Endodermal cell (in vitro differentiated cells): ENCODE results near the gene BRMS1. TPM values are rescaled to one million over a fixed set of nuclear protein-coding genes. Genes with fewer than 3 reads are reported as not detected.

Source experiments
- DNase-seq: peaks from one replicate; pipeline ENCODE4 v3.0.0-alpha.2; 2017
- H3K27ac ChIP-seq: 2 replicates; pipeline ENCODE4 v1.5.1; 2013; ENCODE audit warnings: mild to moderate bottlenecking, low read depth, low read length, moderate library complexity
- H3K27me3 ChIP-seq: 2 replicates; pipeline ENCODE4 v1.6.1; 2013; ENCODE audit warnings: mild to moderate bottlenecking, low read length, moderate library complexity; ENCODE audit not compliant: insufficient read depth, control insufficient read depth, poor library complexity, severe bottlenecking
- H3K36me3 ChIP-seq: 2 replicates; pipeline ENCODE4 v1.7.0; 2013; ENCODE audit warnings: mild to moderate bottlenecking, low read length, moderate library complexity; ENCODE audit not compliant: control insufficient read depth, insufficient read depth
- H3K4me1 ChIP-seq: one replicate; pipeline ENCODE4 v1.7.0; 2013; ENCODE audit warnings: low read length; ENCODE audit not compliant: control insufficient read depth, insufficient read depth
- H3K4me3 ChIP-seq: 2 replicates; pipeline ENCODE4 v1.5.1; 2013; ENCODE audit warnings: mild to moderate bottlenecking, low read length, moderate library complexity
- H3K9ac ChIP-seq: 2 replicates; pipeline ENCODE4 v1.6.1; 2013; ENCODE audit warnings: mild to moderate bottlenecking, low read length, moderate library complexity; ENCODE audit not compliant: poor library complexity, severe bottlenecking; ENCODE audit errors: extremely low read depth
- H3K9me3 ChIP-seq: 2 replicates; pipeline ENCODE4 v1.6.1; 2013; ENCODE audit warnings: mild to moderate bottlenecking, low read length, moderate library complexity; ENCODE audit not compliant: control insufficient read depth
- H3K27ac Mint-ChIP-seq: 2 replicates; pipeline ENCODE4 v1.8.0; 2020; ENCODE audit warnings: mixed read lengths
- H3K27me3 Mint-ChIP-seq: 2 replicates; pipeline ENCODE4 v1.8.0; 2021; ENCODE audit warnings: mild to moderate bottlenecking, mixed read lengths; ENCODE audit not compliant: insufficient read depth
- H3K36me3 Mint-ChIP-seq: 2 replicates; pipeline ENCODE4 v1.8.0; 2020; ENCODE audit warnings: low read depth, mixed read lengths
- H3K4me1 Mint-ChIP-seq: 2 replicates; pipeline ENCODE4 v1.8.0; 2020; ENCODE audit warnings: mixed read lengths
- H3K4me3 Mint-ChIP-seq: 2 replicates; pipeline ENCODE4 v1.8.0; 2020; ENCODE audit warnings: mild to moderate bottlenecking, moderate library complexity, mixed read lengths
- H3K9me3 Mint-ChIP-seq: 2 replicates; pipeline ENCODE4 v1.8.0; 2020; ENCODE audit warnings: mild to moderate bottlenecking, mixed read lengths
- CTCF ChIP-seq: fragments of 200-600 bp; sonication (generic); conservative IDR thresholded peaks from 2 replicates; pipeline ENCODE4 v1.5.0; 2021; ENCODE audit warnings: antibody characterized with exemption, mild to moderate bottlenecking
- WGBS, 2 experiments: methylation state at CpG; one replicate each; pipeline versions ENCODE4 v1.1.5 to v1.1.7; 2013; ENCODE audit warnings: missing lambda C conversion rate in 2 of 2, mixed read lengths in 1 of 2; ENCODE audit not compliant: insufficient coverage in 1 of 2, insufficient read length in 1 of 2; 5-methylcytosine and 5-hydroxymethylcytosine counted together
- total RNA-seq, 2 donors: library from RNA; stranded (reverse); fragmentation: NEBNext Ultra II Directional in 1 of 2; extraction: Animal tissue kit (Norgen Biotek cat#: 25700) in 1 of 2; gene quantifications; 2 replicates in 1 of 2; 3 replicates in 1 of 2; pipeline ENCODE4 v1.2.1, GENCODE V29; 2021

Gene BRMS1
- total RNA-seq, 2 donors from 2014 or later = 38.7 to 40.3 TPM

GRCh38 chr11:66333896-66334604 lies 10.9 kb downstream of the BRMS1 start:
- H3K9ac ChIP-seq = no peak overlapping the region
- no peaks in the 10 kb centered on the region for H3K9me3 Mint-ChIP-seq
- no peaks in the 10 kb centered on the region for H3K27me3 ChIP-seq
- no peak overlapping the region for H3K4me3 ChIP-seq
- no peaks in the 10 kb centered on the region for H3K9me3 ChIP-seq
- H3K27ac Mint-ChIP-seq = no peak overlapping the region
- H3K4me3 Mint-ChIP-seq = no peak overlapping the region
- no peak for TF ChIP-seq CTCF
- H3K36me3 Mint-ChIP-seq = peaks cover 11% of the 10 kb centered on the region
- peaks cover 13% of the 10 kb centered on the region for H3K4me1 ChIP-seq
- peaks cover 5% of the 10 kb centered on the region for H3K36me3 ChIP-seq
- H3K27me3 Mint-ChIP-seq = peaks cover 6% of the 10 kb centered on the region
- H3K4me1 Mint-ChIP-seq = peaks cover 8% of the 10 kb centered on the region
- no peak for DNase-seq
- H3K27ac ChIP-seq = no peak overlapping the region
- WGBS, 2 experiments = 87 to 89% methylated on average over 25 to 29 of the region's 29 CpGs

GRCh38 chr11:66333220-66333877 lies 11.6 kb downstream of the BRMS1 start:
- Histone ChIP-seq H3K36me3 (no peaks in the 10 kb centered on the region), H3K27me3 (no peaks in the 10 kb centered on the region), H3K9me3 (no peaks in the 10 kb centered on the region), H3K4me3 (no peak overlapping the region), H3K27ac (no peak overlapping the region), H3K9ac (no peak overlapping the region), H3K4me1 (peaks cover 13% of the 10 kb centered on the region)
- Mint-ChIP-seq H3K4me1 (peaks cover 12% of the 10 kb centered on the region), H3K4me3 (no peak overlapping the region), H3K27ac (no peak overlapping the region), H3K36me3 (peaks cover 6% of the 10 kb centered on the region), H3K27me3 (peaks cover 6% of the 10 kb centered on the region), H3K9me3 (no peaks in the 10 kb centered on the region)
- 91 to 92% methylated on average over 13 to 19 of the region's 19 CpGs for WGBS, 2 experiments
- no peak for DNase-seq
- no peak for TF ChIP-seq CTCF

DNA sequence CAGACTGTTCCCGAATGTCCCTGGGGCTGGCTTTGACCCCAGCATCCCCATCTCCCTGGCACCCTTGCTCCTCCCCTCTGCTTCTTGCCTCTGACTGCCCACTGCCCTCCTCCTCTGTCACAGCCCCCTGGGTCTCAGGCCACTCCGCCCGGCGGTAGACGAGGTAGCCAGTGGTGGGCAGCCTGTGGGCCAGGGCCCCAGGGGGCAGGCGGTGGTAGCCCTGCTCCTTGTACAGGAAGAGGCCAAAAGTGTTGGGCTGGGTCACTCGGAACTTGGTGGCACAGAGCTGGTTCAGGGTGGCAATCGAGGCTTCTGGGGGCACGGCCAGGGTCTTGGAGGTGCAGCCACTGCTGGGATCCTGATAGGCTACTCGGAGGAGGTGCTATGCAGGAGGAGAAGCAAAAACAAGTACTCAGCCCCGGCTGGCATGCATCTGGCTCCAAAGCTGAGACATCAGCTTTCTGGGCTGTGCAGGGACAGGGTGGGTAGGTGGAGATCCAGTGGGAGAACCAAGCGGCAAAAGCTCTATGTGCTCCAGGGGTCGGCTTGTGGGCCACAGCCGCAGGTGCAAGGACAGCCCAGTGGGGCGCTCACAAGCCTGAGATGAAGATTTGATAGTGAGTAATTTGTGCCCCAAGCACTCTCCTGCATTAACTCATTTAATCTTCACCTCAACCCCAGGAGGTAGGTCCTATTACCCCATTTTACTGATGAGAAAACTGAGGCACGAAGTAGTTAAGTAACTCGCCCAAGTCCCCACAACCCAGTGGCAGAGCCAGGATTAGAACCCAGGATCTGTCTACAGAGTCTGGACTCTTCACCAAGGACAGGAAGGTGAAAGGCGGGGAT lies 12.3 kb downstream of the BRMS1 start:
- DNase-seq = no peak
- H3K27me3 ChIP-seq = no peaks in the 10 kb centered on the region
- H3K4me3 ChIP-seq = no peak overlapping the region
- no peak overlapping the region for H3K27ac Mint-ChIP-seq
- no peaks in the 10 kb centered on the region for H3K9me3 ChIP-seq
- no peak overlapping the region for H3K4me3 Mint-ChIP-seq
- H3K27ac ChIP-seq = no peak overlapping the region
- H3K36me3 Mint-ChIP-seq = peaks cover 6% of the 10 kb centered on the region
- no peaks in the 10 kb centered on the region for H3K9me3 Mint-ChIP-seq
- H3K9ac ChIP-seq = no peak overlapping the region
- peaks cover 13% of the 10 kb centered on the region for H3K4me1 ChIP-seq
- WGBS, 2 experiments = 80 to 90% methylated on average over 5 to 18 of the region's 18 CpGs
- no peaks in the 10 kb centered on the region for H3K36me3 ChIP-seq
- peaks cover 11% of the 10 kb centered on the region for H3K27me3 Mint-ChIP-seq
- peaks cover 12% of the 10 kb centered on the region for H3K4me1 Mint-ChIP-seq
- no peak for TF ChIP-seq CTCF
